ENCODE data around the gene DUSP7.
A peak's percentile ranks its signal among the peaks of the same experiment; 100 is the strongest.
"Not testable (repeated sequence)": the region's sequence is repeated elsewhere in the genome, so short reads cannot be mapped to it uniquely, and the experiment has no call there.

The DUSP7 gene

DNA sequence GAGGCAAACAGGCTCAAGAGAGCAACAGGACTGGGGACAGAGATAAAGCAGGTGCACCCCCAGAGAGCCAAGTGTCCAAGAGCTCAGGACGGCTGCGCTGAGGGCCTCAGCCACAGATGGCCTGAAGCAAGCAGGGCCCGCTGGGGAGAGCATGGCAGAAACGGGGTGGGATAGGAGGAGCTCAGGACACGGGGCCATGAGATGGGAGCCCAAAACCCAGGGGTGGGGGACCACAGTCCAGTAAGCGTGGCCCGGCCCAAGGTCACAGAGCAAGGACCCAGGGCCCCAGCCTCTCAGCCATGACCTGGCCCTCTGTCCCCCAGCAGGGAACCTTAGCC is 9.5 kb downstream of the DUSP7 start:
- no peak for DNase-seq (ENCODE audit: low spot score)

DNA sequence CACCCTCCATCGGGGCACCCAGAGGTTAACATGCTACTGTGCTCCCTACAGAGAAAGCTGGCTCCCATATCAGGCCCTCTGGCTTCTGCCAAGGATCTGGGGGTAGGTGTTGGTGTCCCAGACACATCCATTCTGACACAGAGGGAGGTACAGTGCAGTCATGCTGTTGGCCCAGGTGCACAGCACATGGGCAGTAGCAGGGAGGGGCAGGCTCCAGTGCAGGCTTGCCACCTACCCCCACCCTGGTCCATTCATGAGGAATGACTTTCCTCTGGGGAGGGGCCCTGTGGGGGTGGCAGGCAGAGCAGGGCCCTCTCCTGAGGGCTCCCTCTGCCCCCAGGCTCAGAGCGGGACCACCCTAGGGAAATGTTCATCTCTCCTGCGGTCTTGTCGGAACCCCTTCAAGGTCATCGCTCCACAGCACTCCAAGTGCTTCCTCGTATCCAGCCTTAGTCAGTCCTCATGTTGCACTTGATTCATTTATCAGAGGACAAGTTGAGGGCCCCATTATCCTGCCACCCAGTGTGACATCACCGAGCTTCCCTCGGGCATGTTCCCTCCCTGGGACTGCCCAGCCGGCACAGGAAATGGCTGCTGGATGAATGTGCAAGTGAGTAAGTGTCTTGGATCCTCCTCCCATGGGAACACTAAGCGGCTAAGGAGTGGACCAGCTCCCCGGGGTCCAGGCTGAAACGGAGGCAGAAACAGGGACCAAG is 10.0 kb downstream of the DUSP7 start:
- DNase-seq (ENCODE audit: low spot score), result peak; percentile 77

DNA sequence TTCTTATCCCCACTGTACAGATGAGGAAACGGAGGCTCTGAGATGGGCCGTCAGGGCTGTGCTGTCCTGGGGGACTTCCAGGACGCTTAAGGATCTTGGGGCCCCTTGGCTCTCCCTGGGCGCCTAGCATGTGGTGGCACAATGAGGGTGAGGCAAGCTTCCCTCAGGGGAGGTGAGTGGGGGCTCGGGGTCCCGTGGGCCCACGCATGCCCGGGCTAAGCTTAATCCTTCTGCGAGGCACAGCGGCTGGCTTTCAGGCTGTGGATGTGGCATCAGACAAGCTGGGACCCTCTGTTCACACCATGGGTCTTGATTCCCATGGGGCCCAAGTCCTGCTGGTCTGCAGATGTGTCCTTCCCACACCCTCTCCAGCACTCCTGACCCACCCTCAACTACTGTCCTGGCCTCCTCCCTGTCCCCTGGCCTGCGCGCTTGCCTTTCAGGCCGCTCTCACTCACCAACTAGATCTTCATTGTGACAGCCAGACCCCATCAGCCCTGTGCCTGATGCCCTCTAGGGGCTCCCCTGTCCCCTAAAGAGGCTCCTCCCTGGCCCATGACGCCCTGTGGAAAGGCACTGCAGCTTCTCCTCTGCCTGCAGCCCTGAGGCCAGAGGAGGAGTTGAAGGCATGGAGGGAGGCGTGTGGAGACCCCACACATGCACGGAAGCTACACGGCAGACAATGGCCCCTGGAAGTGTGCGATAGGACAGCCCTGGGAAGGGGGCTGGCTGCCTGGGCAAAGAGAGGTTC is 11.3 kb downstream of the DUSP7 start:
- no peak for DNase-seq (ENCODE audit: low spot score)

DNA sequence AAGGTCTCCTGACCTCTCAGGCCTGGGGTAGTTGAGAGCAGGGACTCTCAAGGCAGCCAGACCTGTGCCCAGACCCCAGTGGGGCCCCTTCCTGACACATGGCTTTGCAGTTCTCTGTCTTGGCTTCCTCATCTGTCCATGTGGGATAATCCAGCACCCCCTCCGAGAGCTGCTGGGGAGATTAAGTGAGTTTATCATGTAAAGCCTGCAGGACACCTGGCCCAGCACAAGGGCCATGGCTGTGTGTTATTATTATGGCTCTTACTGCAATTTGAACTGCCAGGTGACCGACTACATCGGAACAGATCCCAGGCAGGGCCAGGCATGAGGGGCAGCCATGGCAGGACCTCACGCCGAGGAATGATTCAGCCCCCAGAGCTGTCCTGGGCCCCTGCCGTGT is 12.6 kb downstream of the DUSP7 start:
- no peak for DNase-seq (ENCODE audit: low spot score)

- DNase-seq (ENCODE audit: low spot score), result not testable (repeated sequence)
Observed at GRCh38 chr3:52043039-52043438, 13.3 kb downstream of the DUSP7 start.

DNA sequence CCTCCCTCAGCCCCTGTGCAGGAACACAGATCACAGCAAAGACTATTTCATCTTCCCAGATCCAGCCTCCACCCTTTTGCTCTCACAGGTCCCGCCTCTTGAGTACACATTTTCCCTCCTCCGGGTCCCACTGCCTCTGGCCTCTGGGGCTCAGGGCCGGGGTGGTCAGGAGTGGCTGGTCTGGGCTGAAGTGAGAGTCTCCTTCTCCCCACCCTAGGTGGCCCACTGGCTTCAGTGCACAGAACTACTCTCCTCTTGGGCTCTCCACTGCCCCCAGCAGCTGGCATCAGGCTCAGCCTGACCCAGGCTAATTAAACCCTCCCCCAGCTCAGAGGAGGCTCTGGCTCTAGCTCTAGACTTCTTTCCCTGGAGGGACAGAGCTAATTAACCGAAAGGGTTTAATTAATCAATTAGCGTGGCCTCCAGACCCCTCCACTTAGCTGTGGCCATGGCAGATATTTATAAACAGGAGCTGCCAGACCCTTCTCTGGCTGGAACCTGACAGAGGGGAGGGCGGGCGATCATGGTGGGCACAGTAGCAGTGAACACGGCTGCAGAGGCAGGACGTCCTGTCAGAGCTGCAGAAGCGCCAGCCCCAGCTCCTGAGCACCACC is 15.1 kb downstream of the DUSP7 start:
- DNase-seq (ENCODE audit: low spot score), result peak; percentile 90

GRCh38 chr3:52040600-52040999 is 15.8 kb downstream of the DUSP7 start:
- no peak for DNase-seq (ENCODE audit: low spot score)

DNA sequence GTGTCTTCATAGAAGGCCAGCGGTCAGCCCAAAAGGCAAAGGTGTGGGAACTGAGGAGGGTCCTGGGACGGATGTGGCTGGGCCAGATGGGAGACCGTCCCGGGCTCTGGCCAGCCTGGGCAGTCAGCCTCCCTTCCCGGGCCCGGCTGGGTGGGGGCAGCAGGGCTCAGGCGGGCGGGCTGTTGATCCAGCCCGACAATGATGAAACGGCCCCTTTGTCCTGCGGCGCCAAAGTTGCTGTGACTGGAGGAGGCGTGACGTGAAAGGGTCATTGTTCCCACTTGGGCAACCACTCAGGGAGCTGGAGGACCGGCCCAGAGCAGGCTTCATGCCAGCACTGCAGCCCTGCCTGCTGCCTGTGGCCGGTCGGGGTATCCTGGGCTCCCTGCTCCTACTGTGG is 16.5 kb downstream of the DUSP7 start:
- peak; percentile 99 for DNase-seq (ENCODE audit: low spot score)

DNA sequence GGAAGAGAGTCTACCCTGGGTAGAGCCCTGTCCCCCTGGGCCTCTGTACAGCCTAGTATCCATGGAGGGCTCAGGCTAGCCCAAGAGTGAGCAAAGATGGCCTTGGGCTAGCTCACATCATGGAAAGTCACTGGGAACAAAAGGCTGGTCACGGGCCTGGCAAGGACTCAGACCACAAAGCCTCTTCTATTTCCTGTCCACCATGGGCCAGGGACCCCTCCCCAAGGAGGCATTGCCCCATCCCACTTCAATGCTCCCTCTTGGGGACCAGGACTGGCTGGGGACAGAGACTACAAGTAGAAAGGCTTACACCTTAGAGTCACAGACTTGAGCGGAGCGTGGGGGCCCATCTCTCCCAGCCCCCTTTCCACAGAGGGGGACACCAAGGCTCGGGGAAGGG is 16.9 kb downstream of the DUSP7 start:
- no peak for DNase-seq (ENCODE audit: low spot score)

DNA sequence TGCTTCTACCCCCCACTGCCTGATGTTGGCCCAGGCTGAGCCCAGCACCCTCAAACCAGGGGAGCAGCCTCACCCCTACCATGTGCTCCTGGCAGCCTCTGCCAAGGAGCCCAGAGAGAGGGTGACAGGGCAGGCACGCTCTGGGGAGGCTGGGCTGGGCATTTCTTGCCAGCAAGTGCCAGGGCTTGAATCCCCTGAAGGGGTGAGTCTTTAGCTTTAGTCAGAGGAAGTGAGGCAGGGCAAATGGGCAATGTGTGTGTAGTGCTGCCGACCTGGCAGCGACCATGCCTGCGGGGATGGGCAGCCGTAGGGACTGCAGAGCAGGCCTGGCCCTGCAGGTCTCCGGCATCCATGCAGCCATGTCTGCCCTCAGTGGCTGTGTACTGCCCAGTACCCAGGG is 18.1 kb downstream of the DUSP7 start:
- DNase-seq (ENCODE audit: low spot score), result no peak

DNA sequence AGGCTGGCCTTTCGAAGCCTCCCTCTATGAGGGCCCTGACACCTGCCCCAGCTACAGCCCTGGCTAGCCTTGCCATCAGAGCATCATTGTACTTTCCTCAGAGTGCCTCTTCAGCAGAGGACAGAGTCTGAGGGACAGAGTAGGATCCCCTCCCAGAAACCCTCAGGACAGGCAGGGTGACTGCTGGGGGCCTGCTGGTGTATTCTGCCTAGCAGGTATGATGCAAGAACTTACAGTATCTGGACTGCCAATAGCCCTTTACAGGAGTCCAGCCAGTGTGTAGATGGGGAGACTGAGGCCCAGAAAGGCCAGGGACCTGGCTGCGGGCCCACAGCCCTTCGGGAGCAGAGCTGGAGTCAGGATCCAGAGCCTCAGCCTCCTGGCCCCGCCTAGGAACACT is 19.1 kb downstream of the DUSP7 start:
- DNase-seq (ENCODE audit: low spot score), result no peak

GRCh38 chr3:52036829-52037228 is 19.5 kb downstream of the DUSP7 start:
- no peak for DNase-seq (ENCODE audit: low spot score)

DNA sequence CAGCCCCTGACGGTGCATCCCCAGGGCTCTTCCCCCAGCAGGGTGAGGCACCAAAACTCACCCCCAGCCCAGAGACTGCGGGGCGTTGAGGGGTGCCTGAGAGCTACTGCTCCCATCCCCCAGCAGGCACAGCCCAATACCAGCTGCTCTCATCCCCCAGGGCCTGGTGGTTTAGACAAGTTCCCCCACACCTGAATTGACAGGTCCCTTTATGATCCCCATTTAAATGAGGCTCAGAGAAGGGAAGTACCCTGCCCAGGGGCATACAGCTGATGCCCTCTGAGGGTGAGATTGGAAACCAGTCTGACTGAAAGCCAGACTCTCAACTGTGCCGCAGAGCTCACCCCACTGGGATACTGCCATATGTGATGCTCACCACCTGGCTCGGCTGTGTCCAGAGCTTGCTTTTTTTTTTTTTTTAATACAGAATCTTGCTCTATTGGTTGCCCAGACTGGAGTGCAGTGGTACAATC is 20.1 kb downstream of the DUSP7 start:
- no peak for DNase-seq (ENCODE audit: low spot score)

GRCh38 chr3:52034651-52035050 is 21.7 kb downstream of the DUSP7 start:
- DNase-seq (ENCODE audit: low spot score), result no peak

GRCh38 chr3:52034212-52034611 is 22.2 kb downstream of the DUSP7 start:
- DNase-seq (ENCODE audit: low spot score), result no peak

- DNase-seq (ENCODE audit: low spot score), result not testable (repeated sequence)
Observed at GRCh38 chr3:52033748-52034147, 22.6 kb downstream of the DUSP7 start.

- no peak for DNase-seq (ENCODE audit: low spot score)
Observed at GRCh38 chr3:52032702-52033408, 23.5 kb downstream of the DUSP7 start.

DNA sequence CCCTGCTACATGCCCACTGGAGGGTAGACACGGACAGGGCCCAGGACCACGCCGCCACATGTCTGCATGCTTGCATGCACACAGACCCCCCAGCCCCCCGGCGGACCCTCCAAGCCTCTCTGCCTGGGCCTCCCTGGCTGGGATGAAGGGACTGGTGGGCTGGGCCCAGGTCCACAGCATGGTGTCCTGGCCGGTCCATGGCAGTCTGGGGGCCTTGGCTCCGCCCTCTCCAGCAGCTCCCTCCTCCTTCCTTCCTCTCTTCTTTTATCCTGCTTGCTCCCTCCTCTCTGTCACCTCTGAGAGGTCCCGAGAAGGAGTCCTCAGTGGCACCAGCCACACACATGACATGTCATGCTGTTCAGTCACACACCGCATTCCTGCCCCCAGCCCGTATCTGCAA is 24.5 kb downstream of the DUSP7 start:
- DNase-seq (ENCODE audit: low spot score), result no peak

GRCh38 chr3:52030714-52031310 is 25.6 kb downstream of the DUSP7 start:
- DNase-seq (ENCODE audit: low spot score), result no peak

- no peak for DNase-seq (ENCODE audit: low spot score)
Observed at GRCh38 chr3:52029535-52029934, 26.8 kb downstream of the DUSP7 start.

GRCh38 chr3:52029053-52029452 is 27.3 kb downstream of the DUSP7 start:
- no peak for DNase-seq (ENCODE audit: low spot score)

DNA sequence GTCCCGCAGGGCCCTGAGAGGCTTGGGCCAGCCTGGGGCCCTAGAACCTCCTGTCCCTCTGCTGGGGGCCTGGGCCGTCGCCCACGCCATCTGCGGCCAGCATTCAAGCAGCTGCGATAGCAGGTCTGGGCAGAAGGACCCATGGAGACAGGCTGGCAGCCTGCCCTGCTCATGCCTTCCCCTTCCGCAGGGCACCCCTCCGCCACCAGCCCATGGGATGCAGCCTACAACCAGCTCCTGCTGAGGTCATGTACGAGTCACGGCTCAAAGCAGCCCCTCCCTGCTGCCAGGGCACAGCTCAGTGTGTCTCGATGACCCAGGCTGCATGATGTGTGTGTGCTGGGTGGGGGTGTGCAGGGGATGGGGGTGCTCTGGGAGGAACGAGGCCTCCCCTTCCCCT is 27.8 kb downstream of the DUSP7 start:
- DNase-seq (ENCODE audit: low spot score), result peak; percentile 86
